CD4-positive, alpha-beta T cell (primary cell): ENCODE measurements around the gene PDCL3. TPM values are rescaled to one million over a fixed set of nuclear protein-coding genes. Genes with fewer than 3 reads are reported as not detected.

Source experiments
- ATAC-seq: fragments of 200-7000 bp; cut with Tn5 transposase; one replicate; pipeline ENCODE4 v1.10.0; 2022; ENCODE audit warnings: mild to moderate bottlenecking; ENCODE audit not compliant: poor library complexity
- CTCF ChIA-PET: fragments of 350-600 bp; sonication (Branson Sonifier 250); formaldehyde crosslinking; loops from one replicate; lab custom pipeline; 2021; ENCODE audit warnings: antibody characterized with exemption, inconsistent platforms; lab: Charles Lee
- POLR2A ChIA-PET: fragments of 350-600 bp; sonication (Branson Sonifier 250); formaldehyde crosslinking; loops from one replicate; lab custom pipeline; 2021; ENCODE audit warnings: antibody characterized with exemption, inconsistent platforms; lab: Charles Lee
- DNase-seq, 14 experiments: peaks; one replicate each; pipeline ENCODE4 v3.0.0-alpha.2; 2013 to 2020; ENCODE audit warnings: mixed read lengths in 2 of 14
- H3K27ac ChIP-seq, 2 donors: one replicate each; pipeline versions ENCODE4 v1.5.1 to v1.7.0; 2013; ENCODE audit warnings: low read length in 2 of 2, low read depth in 1 of 2, mild to moderate bottlenecking in 1 of 2
- H3K27me3 ChIP-seq, 2 experiments: 1 replicate in 1 of 2; 2 replicates in 1 of 2; pipeline versions ENCODE4 v1.6.1 to v1.7.0; 2013; ENCODE audit warnings: low read length in 2 of 2, control low read depth in 1 of 2, mild to moderate bottlenecking in 1 of 2, moderate library complexity in 1 of 2; ENCODE audit not compliant: insufficient read depth in 2 of 2, control insufficient read depth in 1 of 2
- H3K36me3 ChIP-seq: one replicate; pipeline ENCODE4 v1.6.1; 2013; ENCODE audit warnings: low read length, control low read depth; ENCODE audit not compliant: insufficient read depth
- H3K4me1 ChIP-seq: one replicate; pipeline ENCODE4 v1.6.1; 2013; ENCODE audit warnings: low read length, control low read depth; ENCODE audit not compliant: insufficient read depth
- H3K4me3 ChIP-seq: one replicate; pipeline ENCODE4 v1.5.1; 2013; ENCODE audit warnings: mild to moderate bottlenecking, low read length, moderate library complexity
- H3K9me3 ChIP-seq, 2 experiments: 1 replicate in 1 of 2; 2 replicates in 1 of 2; pipeline versions ENCODE4 v1.6.1 to v1.7.0; 2013; ENCODE audit warnings: low read length in 2 of 2, mild to moderate bottlenecking in 2 of 2, control low read depth in 1 of 2, moderate library complexity in 1 of 2; ENCODE audit not compliant: control insufficient read depth in 1 of 2, insufficient read depth in 1 of 2
- H3K27ac Mint-ChIP-seq: one replicate; pipeline ENCODE4 v1.8.0; 2020; ENCODE audit warnings: mixed read lengths
- H3K27me3 Mint-ChIP-seq: one replicate; pipeline ENCODE4 v1.8.0; 2021; ENCODE audit warnings: mixed read lengths
- H3K36me3 Mint-ChIP-seq: one replicate; pipeline ENCODE4 v1.8.0; 2021; ENCODE audit warnings: low read depth, mixed read lengths
- H3K4me1 Mint-ChIP-seq: one replicate; pipeline ENCODE4 v1.8.0; 2021; ENCODE audit warnings: low read depth, mixed read lengths
- H3K4me3 Mint-ChIP-seq: one replicate; pipeline ENCODE4 v1.8.0; 2020; ENCODE audit warnings: mild to moderate bottlenecking, mixed read lengths
- H3K9me3 Mint-ChIP-seq: one replicate; pipeline ENCODE4 v1.8.0; 2020; ENCODE audit warnings: mixed read lengths
- CTCF ChIP-seq: fragments of 200-600 bp; IDR thresholded peaks from one replicate; pipeline ENCODE4 v1.8.0; 2022; ENCODE audit warnings: antibody characterized with exemption, mild to moderate bottlenecking
- intact Hi-C, 2 experiments: fragments of 100-400 bp; cut with DNase I in 1 of 2; cut with micrococcal nuclease in 1 of 2; formaldehyde crosslinking; loops; one replicate each; pipeline versions ENCODE4 v1.15.1 to v1.9.0; 2023 to 2025; cut with DNase I, micrococcal nuclease
- total RNA-seq, 174 experiments: library from RNA in 2 of 174; stranded (reverse) in 2 of 174; gene quantifications; one replicate each; pipeline ENCODE4 v1.2.3 and lab custom pipeline; 2021 to 2026

PDCL3 gene
- total RNA-seq, 2 experiments from 2014 or later: 31.7 to 34.6 TPM

DNA sequence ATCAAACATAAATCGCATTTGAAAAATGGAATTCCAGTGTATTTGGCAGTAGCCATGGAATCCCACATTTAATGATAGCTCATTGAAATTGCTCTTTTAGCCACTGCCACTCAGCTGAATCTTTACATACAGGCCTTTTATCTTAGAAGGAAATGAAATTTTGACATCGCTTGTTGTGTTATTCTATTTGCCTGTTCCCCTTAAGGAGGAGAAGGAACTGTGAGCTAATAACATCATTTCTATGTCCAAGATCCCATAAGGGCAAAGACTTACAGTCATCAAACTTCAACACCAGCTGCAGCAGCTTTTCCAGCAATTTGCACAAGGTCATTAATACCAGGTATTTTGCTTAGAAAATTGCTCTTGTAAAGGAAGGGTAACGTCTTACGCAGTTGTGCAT lies 6.0 kb upstream of the PDCL3 start:
- peaks cover 45% of the 10 kb centered on the region for H3K4me1 Mint-ChIP-seq
- H3K27ac ChIP-seq: no peak overlapping the region
- ChIA-PET POLR2A (interaction anchor here (1.0 kb wide), 1 partner anchor 24 kb away, joined by 3 read pairs; no protein-coding TSS in a partner anchor), CTCF (interaction anchor here (0.8 to 2.2 kb wide), 2 partner anchors 24 to 38 kb away, joined by 3 to 6 read pairs; no protein-coding TSS in a partner anchor)
- no peak for TF ChIP-seq CTCF
- intact Hi-C loops: loop anchor here in 1 of 2 experiments (5.0 kb wide), 1 partner anchor 129 kb away; no protein-coding TSS in a partner anchor
- H3K4me3 Mint-ChIP-seq: no peak overlapping the region
- no peaks in the 10 kb centered on the region for H3K36me3 Mint-ChIP-seq
- no peaks in the 10 kb centered on the region for H3K36me3 ChIP-seq
- H3K27me3 Mint-ChIP-seq: no peaks in the 10 kb centered on the region
- peaks cover 34% of the 10 kb centered on the region for H3K4me1 ChIP-seq
- H3K9me3 ChIP-seq: no peaks in the 10 kb centered on the region
- H3K4me3 ChIP-seq: no peak overlapping the region
- DNase-seq: no peak
- no peak for ATAC-seq
- H3K27me3 ChIP-seq: no peaks in the 10 kb centered on the region
- peak overlapping the region; percentile 22 for H3K27ac Mint-ChIP-seq
- peaks cover 2% of the 10 kb centered on the region for H3K9me3 Mint-ChIP-seq

- H3K36me3 Mint-ChIP-seq: peaks cover 10% of the 10 kb centered on the region
- no peaks in the 10 kb centered on the region for H3K27me3 ChIP-seq
- H3K4me3 ChIP-seq: no peak overlapping the region
- H3K27me3 Mint-ChIP-seq: no peaks in the 10 kb centered on the region
- no peaks in the 10 kb centered on the region for H3K36me3 ChIP-seq
- ATAC-seq: no peak
- H3K27ac Mint-ChIP-seq: peak overlapping the region; percentile 97
- intact Hi-C loops: loop anchor here in 1 of 2 experiments (5.0 to 10.0 kb wide), 2 partner anchors 594 to 692 kb away; partner anchors contain the start of genes CNOT11 and TBC1D8
- peak overlapping the region in 1 of 2 donors; percentile 23 for H3K27ac ChIP-seq
- peak overlapping the region; percentile 38 for H3K4me3 Mint-ChIP-seq
- H3K9me3 ChIP-seq: no peaks in the 10 kb centered on the region
- H3K4me1 Mint-ChIP-seq: peaks cover 50% of the 10 kb centered on the region
- ChIA-PET POLR2A (no interaction called here), CTCF (no interaction called here)
- peaks cover 47% of the 10 kb centered on the region for H3K4me1 ChIP-seq
- no peak for DNase-seq
- no peak for TF ChIP-seq CTCF
- no peaks in the 10 kb centered on the region for H3K9me3 Mint-ChIP-seq
Observed at GRCh38 chr2:100560216-100560830, 2.5 kb upstream of the PDCL3 start.

GRCh38 chr2:100561191-100561590 lies 1.6 kb upstream of the PDCL3 start:
- Histone ChIP-seq H3K27me3 (no peaks in the 10 kb centered on the region), H3K4me1 (peaks cover 40% of the 10 kb centered on the region), H3K4me3 (no peak overlapping the region), H3K27ac (peak overlapping the region; percentile 23 to 74), H3K36me3 (peaks cover 2% of the 10 kb centered on the region), H3K9me3 (no peaks in the 10 kb centered on the region)
- intact Hi-C loops: loop anchor here in 1 of 2 experiments (5.0 to 10.0 kb wide), 2 partner anchors 594 to 691 kb away; partner anchors contain the start of genes CNOT11 and TBC1D8
- peaks cover 14% of the 10 kb centered on the region for H3K36me3 Mint-ChIP-seq
- TF ChIP-seq CTCF: no peak
- H3K9me3 Mint-ChIP-seq: no peaks in the 10 kb centered on the region
- POLR2A ChIA-PET: interaction anchor here (4.3 kb wide), 1 partner anchor 18 kb away, joined by 101 read pairs; no protein-coding TSS in a partner anchor
- H3K27me3 Mint-ChIP-seq: no peaks in the 10 kb centered on the region
- peak overlapping the region; percentile 97 for H3K27ac Mint-ChIP-seq
- peak overlapping the region; percentile 66 for H3K4me3 Mint-ChIP-seq
- ATAC-seq (no peak), DNase-seq (no peak)
- CTCF ChIA-PET: interaction anchor here (0.7 kb wide), 1 partner anchor 49 kb away, joined by 3 read pairs; no protein-coding TSS in a partner anchor
- H3K4me1 Mint-ChIP-seq: peaks cover 53% of the 10 kb centered on the region
